Endothelial cell (in vitro differentiated cells): ENCODE measurements around the gene HIVEP1. TPM values are rescaled to one million over a fixed set of nuclear protein-coding genes. Genes with fewer than 3 reads are reported as not detected.

Experiments
- DNase-seq: peaks from one replicate; pipeline ENCODE4 v3.0.0; 2021; ENCODE audit warnings: low spot score
- H3K27ac Mint-ChIP-seq: one replicate; pipeline ENCODE4 v1.8.0; 2021; ENCODE audit warnings: mixed read lengths, inconsistent platforms; ENCODE audit not compliant: unreplicated experiment
- H3K27me3 Mint-ChIP-seq: one replicate; pipeline ENCODE4 v1.8.0; 2021; ENCODE audit warnings: mild to moderate bottlenecking, moderate library complexity, mixed read lengths, inconsistent platforms; ENCODE audit not compliant: unreplicated experiment
- H3K36me3 Mint-ChIP-seq: one replicate; pipeline ENCODE4 v1.8.0; 2021; ENCODE audit warnings: mild to moderate bottlenecking, low read depth, mixed read lengths, inconsistent platforms; ENCODE audit not compliant: unreplicated experiment
- H3K4me1 Mint-ChIP-seq: one replicate; pipeline ENCODE4 v1.8.0; 2021; ENCODE audit warnings: mild to moderate bottlenecking, mixed read lengths, inconsistent platforms; ENCODE audit not compliant: unreplicated experiment
- H3K4me3 Mint-ChIP-seq: one replicate; pipeline ENCODE4 v1.8.0; 2021; ENCODE audit warnings: mild to moderate bottlenecking, mixed read lengths, inconsistent platforms; ENCODE audit not compliant: unreplicated experiment
- H3K9me3 Mint-ChIP-seq: one replicate; pipeline ENCODE4 v1.8.0; 2021; ENCODE audit warnings: mixed read lengths, inconsistent platforms; ENCODE audit not compliant: unreplicated experiment
- CTCF ChIP-seq: fragments of 200-600 bp; sonication (generic); IDR thresholded peaks from one replicate; pipeline ENCODE4 v1.5.0; 2021; ENCODE audit warnings: antibody characterized with exemption; ENCODE audit not compliant: unreplicated experiment
- total RNA-seq: library from RNA; stranded (reverse); fragmentation: NEBNext Ultra II Directional; extraction: Animal tissue kit (Norgen Biotek cat#: 25700); gene quantifications from one replicate; pipeline ENCODE4 v1.2.1, GENCODE V29; 2021; ENCODE audit not compliant: unreplicated experiment

The HIVEP1 gene
- total RNA-seq, 1 donor from 2014 or later, result 19.0 TPM

GRCh38 chr6:12189150-12189549 lies 177.0 kb downstream of the HIVEP1 start:
- H3K4me3 Mint-ChIP-seq, result no peak overlapping the region
- no peaks in the 10 kb centered on the region for H3K27me3 Mint-ChIP-seq
- no peak overlapping the region for H3K27ac Mint-ChIP-seq
- no peak for TF ChIP-seq CTCF
- no peaks in the 10 kb centered on the region for H3K9me3 Mint-ChIP-seq
- no peaks in the 10 kb centered on the region for H3K36me3 Mint-ChIP-seq
- no peak for DNase-seq
- H3K4me1 Mint-ChIP-seq, result no peaks in the 10 kb centered on the region

GRCh38 chr6:12189661-12190060 lies 177.5 kb downstream of the HIVEP1 start:
- Mint-ChIP-seq H3K4me1 (no peaks in the 10 kb centered on the region), H3K27ac (no peak overlapping the region), H3K9me3 (no peaks in the 10 kb centered on the region), H3K4me3 (no peak overlapping the region), H3K36me3 (no peaks in the 10 kb centered on the region), H3K27me3 (no peaks in the 10 kb centered on the region)
- DNase-seq, result no peak
- TF ChIP-seq CTCF, result no peak

- H3K27me3 Mint-ChIP-seq, result no peaks in the 10 kb centered on the region
- TF ChIP-seq CTCF, result no peak
- no peak for DNase-seq
- no peaks in the 10 kb centered on the region for H3K9me3 Mint-ChIP-seq
- no peak overlapping the region for H3K4me3 Mint-ChIP-seq
- H3K4me1 Mint-ChIP-seq, result no peaks in the 10 kb centered on the region
- H3K36me3 Mint-ChIP-seq, result no peaks in the 10 kb centered on the region
- H3K27ac Mint-ChIP-seq, result no peak overlapping the region
These were observed 178.1 kb downstream of the HIVEP1 start for GRCh38 chr6:12190252-12190651.

GRCh38 chr6:12196326-12196936 lies 184.3 kb downstream of the HIVEP1 start:
- Mint-ChIP-seq H3K9me3 (no peaks in the 10 kb centered on the region), H3K4me1 (no peaks in the 10 kb centered on the region), H3K4me3 (no peak overlapping the region), H3K36me3 (no peaks in the 10 kb centered on the region), H3K27me3 (no peaks in the 10 kb centered on the region), H3K27ac (no peak overlapping the region)
- TF ChIP-seq CTCF, result no peak
- DNase-seq, result no peak

- no peak overlapping the region for H3K27ac Mint-ChIP-seq
- no peak for TF ChIP-seq CTCF
- H3K9me3 Mint-ChIP-seq, result no peaks in the 10 kb centered on the region
- no peak for DNase-seq
- H3K4me1 Mint-ChIP-seq, result no peaks in the 10 kb centered on the region
- H3K4me3 Mint-ChIP-seq, result no peak overlapping the region
- H3K36me3 Mint-ChIP-seq, result no peaks in the 10 kb centered on the region
- no peaks in the 10 kb centered on the region for H3K27me3 Mint-ChIP-seq
These were observed 186.7 kb downstream of the HIVEP1 start for GRCh38 chr6:12198851-12199250.
